IMR-90 (cell line): ENCODE results near the gene INO80D. TPM values are rescaled to one million over a fixed set of nuclear protein-coding genes. Genes with fewer than 3 reads are reported as not detected.

Experiments used
- ATAC-seq: fragments of 200-7000 bp; cut with Tn5 transposase; 2 replicates; pipeline ENCODE4 v1.9.1; 2020; ENCODE audit warnings: low read depth, mild to moderate bottlenecking, moderate library complexity
- BruUV-seq: library from RNA; stranded (reverse); fragments of 400-500 nt; replicated peaks from 2 replicates; lab custom pipeline; 2021; lab: Mats Ljungman, UMichigan
- CTCF ChIA-PET: fragments of 300-600 bp; formaldehyde crosslinking; extraction: SDS; loops from one replicate; lab custom pipeline; 2021; ENCODE audit warnings: antibody characterized with exemption; lab: Yijun Ruan, JAX
- POLR2A ChIA-PET: fragments of 300-600 bp; sonication (Branson Sonifier 250); formaldehyde crosslinking; loops from one replicate; lab custom pipeline; 2022; ENCODE audit warnings: antibody characterized with exemption; ENCODE audit not compliant: unreplicated experiment; lab: Charles Lee
- DNase-seq: peaks from one replicate; pipeline ENCODE4 v3.0.0; 2013
- H2AFZ ChIP-seq: replicated peaks from 2 replicates; pipeline ENCODE3; 2013; ENCODE audit warnings: low read length, mild to moderate bottlenecking; ENCODE audit not compliant: poor library complexity
- H2AK5ac ChIP-seq: 2 replicates; pipeline ENCODE4 v1.6.1; 2013; ENCODE audit warnings: low read depth, low read length, inconsistent platforms
- H2AK9ac ChIP-seq: replicated peaks from 2 replicates; pipeline ENCODE3; 2013; ENCODE audit warnings: mild to moderate bottlenecking, low read depth, low read length, moderate library complexity; ENCODE audit not compliant: poor library complexity
- H2BK120ac ChIP-seq: 2 replicates; pipeline ENCODE4 v1.6.1; 2013; ENCODE audit warnings: low read depth, low read length, inconsistent platforms
- H2BK15ac ChIP-seq: 3 replicates; pipeline ENCODE4 v1.6.1; 2013; ENCODE audit warnings: low read depth, low read length, inconsistent platforms
- H2BK20ac ChIP-seq: 2 replicates; pipeline ENCODE4 v1.6.1; 2013; ENCODE audit warnings: low read depth, mild to moderate bottlenecking, inconsistent platforms, low read length, moderate library complexity
- H2BK5ac ChIP-seq: 2 replicates; pipeline ENCODE4 v1.6.1; 2013; ENCODE audit warnings: mild to moderate bottlenecking, low read depth, low read length, inconsistent platforms; ENCODE audit not compliant: poor library complexity, severe bottlenecking
- H3K14ac ChIP-seq: replicated peaks from 2 replicates; pipeline ENCODE4 v1.6.1; 2013; ENCODE audit warnings: low read depth, low read length, inconsistent platforms
- H3K18ac ChIP-seq: 2 replicates; pipeline ENCODE4 v1.6.1; 2013; ENCODE audit warnings: low read depth, low read length, control low read depth
- H3K23ac ChIP-seq: 2 replicates; pipeline ENCODE4 v1.6.1; 2013; ENCODE audit warnings: low read depth, low read length, inconsistent platforms
- H3K27ac ChIP-seq: 2 replicates; pipeline ENCODE4 v1.5.1; 2013; ENCODE audit warnings: mild to moderate bottlenecking, control low read depth, low read length; ENCODE audit not compliant: insufficient read depth
- H3K27me3 ChIP-seq: 2 replicates; pipeline ENCODE4 v1.6.1; 2013; ENCODE audit warnings: low read length; ENCODE audit not compliant: control insufficient read depth, insufficient read depth
- H3K36me3 ChIP-seq: 2 replicates; pipeline ENCODE4 v1.6.1; 2013; ENCODE audit warnings: low read length, mixed read lengths; ENCODE audit not compliant: control insufficient read depth, insufficient read depth
- H3K4ac ChIP-seq: 2 replicates; pipeline ENCODE4 v1.6.1; 2013; ENCODE audit warnings: low read depth, low read length, inconsistent platforms
- H3K4me1 ChIP-seq: 2 replicates; pipeline ENCODE4 v1.6.1; 2013; ENCODE audit warnings: low read length, mixed read lengths; ENCODE audit not compliant: control insufficient read depth, insufficient read depth
- H3K4me2 ChIP-seq: 2 replicates; pipeline ENCODE4 v1.6.1; 2013; ENCODE audit warnings: low read depth, mild to moderate bottlenecking, control low read depth, low read length, moderate library complexity
- H3K4me3 ChIP-seq: 2 replicates; pipeline ENCODE4 v1.5.1; 2013; ENCODE audit warnings: low read depth, mild to moderate bottlenecking, control low read depth, low read length, moderate library complexity; ENCODE audit not compliant: insufficient read depth
- H3K56ac ChIP-seq: 2 replicates; pipeline ENCODE4 v1.6.1; 2013; ENCODE audit warnings: low read length, inconsistent platforms; ENCODE audit not compliant: insufficient read depth; ENCODE audit errors: extremely low read depth
- H3K79me1 ChIP-seq, 2 experiments: 2 replicates each; pipeline ENCODE4 v1.6.1; 2013; ENCODE audit warnings: low read length in 2 of 2, inconsistent platforms in 1 of 2, low read depth in 1 of 2
- H3K9ac ChIP-seq: 2 replicates; pipeline ENCODE4 v1.6.1; 2013; ENCODE audit warnings: low read depth, low read length, control low read depth
- H3K9me1 ChIP-seq: 2 replicates; pipeline ENCODE4 v1.6.1; 2013; ENCODE audit warnings: low read length, inconsistent platforms; ENCODE audit not compliant: insufficient read depth
- H3K9me3 ChIP-seq: 2 replicates; pipeline ENCODE4 v1.6.1; 2013; ENCODE audit warnings: low read length; ENCODE audit not compliant: control insufficient read depth, insufficient read depth
- H4K20me1 ChIP-seq: 2 replicates; pipeline ENCODE4 v1.6.1; 2013; ENCODE audit warnings: low read length, inconsistent platforms; ENCODE audit not compliant: insufficient read depth
- H4K5ac ChIP-seq: 2 replicates; pipeline ENCODE4 v1.6.1; 2013; ENCODE audit warnings: mild to moderate bottlenecking, low read depth, low read length, control low read depth
- H4K8ac ChIP-seq, 2 experiments: 2 replicates each; pipeline ENCODE4 v1.6.1; 2013; ENCODE audit warnings: low read depth in 2 of 2, low read length in 2 of 2, control low read depth in 1 of 2, inconsistent platforms in 1 of 2
- H4K91ac ChIP-seq: 2 replicates; pipeline ENCODE4 v1.6.1; 2013; ENCODE audit warnings: low read depth, low read length, inconsistent platforms; ENCODE audit not compliant: insufficient read depth
- BHLHE40 ChIP-seq: fragments of 150-350 bp; IDR thresholded peaks from 2 replicates; pipeline ENCODE4 v1.6.1; 2016; ENCODE audit warnings: mild to moderate bottlenecking, low read depth, low read length
- CEBPB ChIP-seq: IDR thresholded peaks from 2 replicates; pipeline ENCODE4 v1.6.1; 2012; ENCODE audit warnings: low read depth, low read length, improper control_type of control experiment
- CHD1 ChIP-seq: IDR thresholded peaks from 2 replicates; pipeline ENCODE4 v1.6.1; 2012; ENCODE audit warnings: low read depth, low read length, improper control_type of control experiment
- CTCF ChIP-seq: conservative IDR thresholded peaks from 2 replicates; pipeline ENCODE4 v1.5.1; 2012; ENCODE audit warnings: mild to moderate bottlenecking, low read depth, low read length, improper control_type of control experiment
- ELK1 ChIP-seq: fragments of 150-350 bp; IDR thresholded peaks from 2 replicates; pipeline ENCODE4 v1.6.1; 2016; ENCODE audit warnings: low read depth, mild to moderate bottlenecking, low read length, moderate library complexity, borderline replicate concordance
- FOS ChIP-seq: fragments of 150-350 bp; IDR thresholded peaks from 2 replicates; pipeline ENCODE4 v1.6.1; 2016; ENCODE audit warnings: low read depth, low read length
- MAFK ChIP-seq: IDR thresholded peaks from 2 replicates; pipeline ENCODE4 v1.6.1; 2012; ENCODE audit warnings: low read depth, low read length, improper control_type of control experiment
- MAZ ChIP-seq: IDR thresholded peaks from 2 replicates; pipeline ENCODE4 v1.6.1; 2012; ENCODE audit warnings: low read depth, mild to moderate bottlenecking, low read length, improper control_type of control experiment, moderate library complexity, borderline replicate concordance
- MXI1 ChIP-seq: IDR thresholded peaks from 2 replicates; pipeline ENCODE4 v1.6.1; 2012; ENCODE audit warnings: low read depth, mild to moderate bottlenecking, low read length, moderate library complexity, borderline replicate concordance
- NFE2L2 ChIP-seq: fragments of 150-350 bp; IDR thresholded peaks from 2 replicates; pipeline ENCODE4 v1.6.1; 2016; ENCODE audit warnings: low read depth, mild to moderate bottlenecking, low read length
- POLR2A ChIP-seq: IDR thresholded peaks from 2 replicates; pipeline ENCODE4 v1.6.1; 2012; ENCODE audit warnings: mild to moderate bottlenecking, low read depth, low read length
- RAD21 ChIP-seq: IDR thresholded peaks from 2 replicates; pipeline ENCODE4 v1.6.1; 2012; ENCODE audit warnings: low read length, improper control_type of control experiment
- RCOR1 ChIP-seq: IDR thresholded peaks from 2 replicates; pipeline ENCODE4 v1.6.1; 2012; ENCODE audit warnings: mild to moderate bottlenecking, low read length, improper control_type of control experiment; ENCODE audit not compliant: insufficient replicate concordance
- RFX5 ChIP-seq: IDR thresholded peaks from 2 replicates; pipeline ENCODE4 v1.8.0; 2012; ENCODE audit warnings: low read depth, mild to moderate bottlenecking, low read length, moderate library complexity
- SMC3 ChIP-seq: fragments of 150-350 bp; IDR thresholded peaks from 2 replicates; pipeline ENCODE4 v1.6.1; 2016; ENCODE audit warnings: low read depth, mild to moderate bottlenecking, antibody characterized with exemption, low read length, moderate library complexity
- USF2 ChIP-seq: fragments of 150-350 bp; IDR thresholded peaks from 2 replicates; pipeline ENCODE4 v1.6.1; 2017; ENCODE audit warnings: mild to moderate bottlenecking, antibody characterized with exemption, low read length, low read depth
- dilution Hi-C: fragments of 300-500 bp; cut with HindIII; formaldehyde crosslinking; loops from one replicate; pipeline ENCODE4 v1.14.3; 2018; ENCODE audit warnings: low sequenced_read_pairs; ENCODE audit not compliant: unreplicated experiment
- in situ Hi-C: fragments of 300-500 bp; cut with MboI; formaldehyde crosslinking; loops from 3 replicates; pipeline ENCODE4 v1.14.3; 2019; ENCODE audit warnings: low sequenced_read_pairs, inconsistent platforms, mixed read lengths
- intact Hi-C: fragments of 100-400 bp; cut with micrococcal nuclease; formaldehyde crosslinking; loops from 2 replicates; pipeline ENCODE4 v1.10.0; 2022
- polyA plus RNA-seq, 3 experiments: library from polyadenylated mRNA; depleted of rRNA; stranded (reverse); fragments of >200 nt; gene quantifications; 2 replicates each; pipeline ENCODE4 v1.2.3, GENCODE V29; 2012; ENCODE audit warnings: low replicate concordance in 1 of 3
- total RNA-seq: library from RNA; depleted of rRNA; stranded (reverse); fragments of >200 nt; gene quantifications from 2 replicates; pipeline ENCODE4 v1.2.3, GENCODE V29; 2012

Gene INO80D
- total and polyA plus RNA-seq, 2 of the 4 experiments (the other 2 are of a cell fraction): 0.79 to 4.5 TPM

- H3K4me2 ChIP-seq: no peak overlapping the region
- no peaks in the 10 kb centered on the region for H3K9me3 ChIP-seq
- no peak overlapping the region for H2AK9ac ChIP-seq
- 0 out of 2 replicates have a peak, but pooled peaks cover 1% of the 10 kb centered on the region for H3K36me3 ChIP-seq
- H3K4ac ChIP-seq: no peak overlapping the region
- intact Hi-C loops: loop anchor here (10.0 kb wide), 1 partner anchor 939 kb away; the partner anchor contains the start of gene CPO
- in situ Hi-C loops: no loop called here
- ChIA-PET POLR2A (no interaction called here), CTCF (interaction anchor here (1.4 kb wide), 1 partner anchor 17 kb away, joined by 4 read pairs; no protein-coding TSS in a partner anchor)
- H3K9me1 ChIP-seq: no peaks in the 10 kb centered on the region
- no peak overlapping the region for H3K18ac ChIP-seq
- H2AFZ ChIP-seq: no peak overlapping the region
- no peak overlapping the region for H2BK20ac ChIP-seq
- H2BK5ac ChIP-seq: no peak overlapping the region
- no peak overlapping the region for H2BK120ac ChIP-seq
- no peak overlapping the region for H3K56ac ChIP-seq
- no peaks in the 10 kb centered on the region for H4K20me1 ChIP-seq
- H3K9ac ChIP-seq: no peak overlapping the region
- no peak overlapping the region for H4K5ac ChIP-seq
- H4K91ac ChIP-seq: no peak overlapping the region
- dilution Hi-C loops: no loop called here
- TF ChIP-seq MAFK: no peak
- no peak for TF ChIP-seq USF2
- TF ChIP-seq FOS: no peak
- TF ChIP-seq CEBPB: no peak
- no peak for TF ChIP-seq RAD21
- no peak for TF ChIP-seq BHLHE40
- no peak for TF ChIP-seq MXI1
- no peak for TF ChIP-seq SMC3
- no peak for TF ChIP-seq ELK1
- TF ChIP-seq RFX5: no peak
- TF ChIP-seq RCOR1: no peak
- no peak for TF ChIP-seq MAZ
- no peak for TF ChIP-seq CHD1
- TF ChIP-seq CTCF: no peak
- no peak for TF ChIP-seq NFE2L2
- no peak for TF ChIP-seq POLR2A
- H4K8ac ChIP-seq: no peak overlapping the region
- no peaks in the 10 kb centered on the region for H3K27me3 ChIP-seq
- H3K4me3 ChIP-seq: no peak overlapping the region
- H2BK15ac ChIP-seq: no peak overlapping the region
- no peaks in the 10 kb centered on the region for H3K4me1 ChIP-seq
- ATAC-seq (no peak), DNase-seq (no peak)
- H3K79me1 ChIP-seq: no peaks in the 10 kb centered on the region
- H3K23ac ChIP-seq: no peak overlapping the region
- BruUV-seq: no TSS peak
- H3K27ac ChIP-seq: no peak overlapping the region
- H2AK5ac ChIP-seq: no peak overlapping the region
- no peak overlapping the region for H3K14ac ChIP-seq
Measured at GRCh38 chr2:205996161-205996560, 89.8 kb downstream of the INO80D start.
